ENCODE data around the gene ARSA. TPM values are rescaled to one million over a fixed set of nuclear protein-coding genes. Genes with fewer than 3 reads are reported as not detected.

ARSA gene
- total RNA-seq, 4 donors from 2014 or later: 8.8 to 17.8 (median 10.2) TPM

DNA sequence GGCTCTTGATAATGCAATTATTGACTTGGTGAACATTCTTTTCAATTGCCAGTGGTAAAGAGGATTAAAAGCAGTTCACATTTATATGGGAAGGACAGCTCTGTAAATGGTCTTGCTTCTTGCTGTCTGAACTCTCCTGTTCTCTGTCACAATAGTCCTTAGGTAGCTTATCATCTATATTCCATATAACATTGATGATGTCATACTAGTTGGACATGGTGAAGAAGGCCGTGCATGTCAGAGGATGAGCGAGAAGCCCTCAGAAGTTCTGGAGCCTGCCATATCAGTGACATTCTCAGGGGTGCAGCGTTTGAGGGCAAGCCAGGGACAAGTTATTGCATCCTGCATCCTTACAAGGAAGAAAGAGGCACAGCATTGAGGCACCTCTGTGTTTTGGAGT is 42.7 kb downstream of the ARSA start:
- TF ChIP-seq, protein P1, sequence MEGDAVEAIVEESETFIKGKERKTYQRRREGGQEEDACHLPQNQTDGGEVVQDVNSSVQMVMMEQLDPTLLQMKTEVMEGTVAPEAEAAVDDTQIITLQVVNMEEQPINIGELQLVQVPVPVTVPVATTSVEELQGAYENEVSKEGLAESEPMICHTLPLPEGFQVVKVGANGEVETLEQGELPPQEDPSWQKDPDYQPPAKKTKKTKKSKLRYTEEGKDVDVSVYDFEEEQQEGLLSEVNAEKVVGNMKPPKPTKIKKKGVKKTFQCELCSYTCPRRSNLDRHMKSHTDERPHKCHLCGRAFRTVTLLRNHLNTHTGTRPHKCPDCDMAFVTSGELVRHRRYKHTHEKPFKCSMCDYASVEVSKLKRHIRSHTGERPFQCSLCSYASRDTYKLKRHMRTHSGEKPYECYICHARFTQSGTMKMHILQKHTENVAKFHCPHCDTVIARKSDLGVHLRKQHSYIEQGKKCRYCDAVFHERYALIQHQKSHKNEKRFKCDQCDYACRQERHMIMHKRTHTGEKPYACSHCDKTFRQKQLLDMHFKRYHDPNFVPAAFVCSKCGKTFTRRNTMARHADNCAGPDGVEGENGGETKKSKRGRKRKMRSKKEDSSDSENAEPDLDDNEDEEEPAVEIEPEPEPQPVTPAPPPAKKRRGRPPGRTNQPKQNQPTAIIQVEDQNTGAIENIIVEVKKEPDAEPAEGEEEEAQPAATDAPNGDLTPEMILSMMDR (IDR thresholded peaks at IDR 0.05 in 4 of 5, conservative IDR thresholded peaks at IDR 0.05 in 1 of 5): no peak
- TF ChIP-seq POLR2A (IDR thresholded peaks at IDR 0.05): no peak
- Histone ChIP-seq H3K36me3 (peaks cover 0 to 3% of the 10 kb centered on the region in 2 donors), H3K9me3 (no peaks in the 10 kb centered on the region), H3K27ac (no peak overlapping the region), H3K4me3 (no peak overlapping the region), H3K27me3 (no peaks in the 10 kb centered on the region), H3K4me1 (peaks cover 16 to 27% of the 10 kb centered on the region in 2 donors)
- DNase-seq (no peak), ATAC-seq (no peak)
- intact Hi-C loops (cut with DNase I; ENCODE audit: low total_unique reads) (no loop called here), in situ Hi-C loops (cut with MboI; ENCODE audit: low sequenced_read_pairs in 4 of 4) (no loop called here)

DNA sequence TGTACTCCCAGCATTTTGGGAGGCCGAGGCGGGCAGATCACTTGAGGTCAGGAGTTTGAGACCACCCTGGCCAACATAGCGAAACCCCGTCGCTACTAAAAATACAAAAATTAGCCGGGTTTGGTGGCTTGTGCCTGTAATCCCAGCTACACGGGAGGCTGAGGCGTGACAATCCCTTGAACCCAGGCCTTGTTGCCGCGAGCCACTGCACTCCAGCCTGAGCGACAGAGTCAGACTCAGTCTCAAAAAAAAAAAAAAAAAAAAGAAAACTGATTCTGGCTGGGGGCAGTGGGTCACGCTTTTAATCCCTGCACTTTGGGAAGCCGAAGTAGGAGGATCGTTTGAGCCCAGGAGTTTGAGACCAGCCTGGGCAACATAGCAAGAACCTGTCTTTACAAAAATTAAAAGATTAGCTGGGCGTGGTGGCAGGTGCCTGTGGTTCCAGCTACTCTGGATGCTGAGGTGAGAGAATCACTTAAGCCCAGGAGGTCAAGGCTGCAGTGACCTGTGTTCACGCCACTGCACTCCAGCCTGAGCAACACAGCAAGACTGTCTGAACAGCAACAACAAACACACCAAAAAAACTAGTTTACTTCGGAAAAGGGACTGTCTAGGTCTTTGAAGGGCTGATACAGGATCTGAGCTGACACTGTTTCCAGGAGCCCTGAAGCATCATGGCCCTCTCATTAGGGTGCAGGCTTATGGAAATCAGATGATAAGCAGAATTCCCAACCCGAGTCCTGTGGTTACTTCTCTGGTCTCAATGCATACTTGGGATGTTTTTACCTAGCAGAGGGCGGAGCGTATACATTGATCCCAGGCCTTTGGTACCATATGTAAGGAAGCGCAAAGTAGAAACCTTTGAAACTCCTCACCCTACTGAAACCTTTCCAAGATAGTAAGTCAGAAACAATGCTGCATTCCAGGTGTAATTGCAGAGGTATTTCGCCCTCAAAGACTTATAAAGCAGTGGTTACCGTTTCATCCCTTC is 43.6 kb downstream of the ARSA start:
- no peaks in the 10 kb centered on the region for H3K27me3 ChIP-seq
- TF ChIP-seq, protein P1 (IDR thresholded peaks at IDR 0.05 in 4 of 5, conservative IDR thresholded peaks at IDR 0.05 in 1 of 5): no peak
- no peak for TF ChIP-seq POLR2A (IDR thresholded peaks at IDR 0.05)
- peaks cover 16 to 27% of the 10 kb centered on the region in 2 donors for H3K4me1 ChIP-seq
- H3K4me3 ChIP-seq: no peak overlapping the region
- no peak for ATAC-seq
- H3K36me3 ChIP-seq: peaks cover 0 to 7% of the 10 kb centered on the region in 2 donors
- H3K9me3 ChIP-seq: no peaks in the 10 kb centered on the region
- H3K27ac ChIP-seq: no peak overlapping the region
- intact Hi-C loops (cut with DNase I; ENCODE audit: low total_unique reads): loop anchor here (1.0 kb wide), 1 partner anchor 44 kb away; the partner anchor contains the start of gene ARSA
- in situ Hi-C loops (cut with MboI; ENCODE audit: low sequenced_read_pairs in 4 of 4): no loop called here
- DNase-seq: peak in 1 of 2 donors; percentile 7

DNA sequence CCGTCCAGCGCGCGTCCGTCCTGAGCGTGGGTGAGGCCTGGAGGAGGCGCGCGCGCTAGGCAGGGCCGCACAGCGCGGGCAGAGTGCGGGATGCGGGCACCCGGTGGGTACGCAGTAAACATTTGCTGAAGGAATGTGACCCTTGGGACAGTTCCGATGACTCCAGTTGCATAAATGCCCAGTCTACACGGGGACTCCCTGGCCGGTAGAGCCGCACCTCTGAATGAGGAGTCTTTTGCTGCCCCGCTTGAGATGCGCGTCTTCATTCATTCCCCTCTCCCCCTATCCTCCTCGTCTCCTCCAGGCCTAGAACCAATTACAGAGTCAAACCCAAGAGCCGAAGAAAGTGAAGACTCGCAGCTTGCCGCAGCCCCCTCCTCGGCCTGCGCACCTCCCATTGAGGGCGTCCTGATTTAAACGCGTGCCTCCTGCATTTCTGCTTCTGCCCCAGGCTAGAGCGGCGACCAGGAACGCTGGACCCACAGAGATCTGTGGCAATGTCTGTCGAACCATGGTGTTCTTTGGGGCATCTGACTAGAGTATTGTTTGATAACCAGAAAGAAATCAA is 44.6 kb downstream of the ARSA start:
- intact Hi-C loops (cut with DNase I; ENCODE audit: low total_unique reads) (loop anchor here (2.0 kb wide), 1 partner anchor 75 kb away; the partner anchor contains the start of gene NCAPH2), in situ Hi-C loops (cut with MboI; ENCODE audit: low sequenced_read_pairs in 4 of 4) (no loop called here)
- ATAC-seq (peak; percentile 16 to 17), DNase-seq (no peak)
- H3K27me3 ChIP-seq: no peaks in the 10 kb centered on the region
- H3K4me1 ChIP-seq: peaks cover 25 to 36% of the 10 kb centered on the region in 2 donors
- peaks cover 0 to 7% of the 10 kb centered on the region in 2 donors for H3K36me3 ChIP-seq
- peak overlapping the region; percentile 69 to 96 (median 74) for H3K4me3 ChIP-seq
- peak overlapping the region; percentile 89 to 98 (median 96) for H3K27ac ChIP-seq
- no peak for TF ChIP-seq POLR2A (IDR thresholded peaks at IDR 0.05)
- TF ChIP-seq, protein P1 (IDR thresholded peaks at IDR 0.05 in 4 of 5, conservative IDR thresholded peaks at IDR 0.05 in 1 of 5): no peak
- no peaks in the 10 kb centered on the region for H3K9me3 ChIP-seq

DNA sequence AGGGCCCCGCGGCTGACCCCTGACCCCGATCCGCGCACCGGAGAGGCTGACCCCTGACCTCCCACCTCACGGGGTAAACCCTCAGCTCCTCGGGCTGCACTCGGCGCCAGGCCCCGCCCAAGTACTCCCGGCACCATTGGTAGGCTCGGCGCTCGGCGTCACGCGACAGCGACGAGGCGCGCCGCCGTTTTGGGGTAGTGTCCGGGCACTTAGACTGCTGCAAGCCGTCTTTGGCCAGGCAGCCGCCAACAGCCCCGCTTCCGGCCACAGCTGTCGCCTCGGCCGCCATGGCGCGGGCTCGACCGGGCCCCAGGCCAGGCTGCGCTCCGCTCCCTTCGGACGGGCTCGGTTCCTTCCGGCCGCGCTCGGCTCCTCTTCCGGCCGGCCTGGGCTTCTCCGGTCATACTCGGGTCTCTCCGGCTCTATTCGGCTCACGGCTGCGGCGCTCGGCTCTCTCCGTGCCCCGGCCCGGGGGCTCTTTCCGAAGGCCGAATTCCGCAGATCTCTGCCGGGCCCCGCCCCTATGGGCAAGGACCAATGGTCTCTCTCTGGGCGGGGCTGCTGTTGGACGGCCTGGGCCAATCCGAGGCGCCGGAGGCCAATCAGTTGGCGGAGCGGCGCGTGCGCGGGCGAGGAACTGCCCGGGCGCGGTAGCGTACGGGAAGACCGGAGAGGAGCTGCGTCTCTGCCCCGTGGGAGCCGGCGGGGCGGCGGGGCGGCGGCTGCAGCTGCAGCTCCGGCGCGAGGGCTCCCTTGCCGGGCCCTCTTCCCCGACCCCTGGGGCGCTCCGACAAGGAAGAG is 45.3 kb downstream of the ARSA start, which contains the start of gene CHKB:
Gene CHKB (minus strand): TSS at position 357 of the 801 bp plus-strand sequence. CDS start 68 bp downstream, at position 289.
- Histone ChIP-seq H3K27ac (peak within 1 kb of the TSS; percentile 89 to 98 (median 96)), H3K27me3 (no peaks in the 10 kb centered on the region), H3K36me3 (peaks cover 0 to 7% of the 10 kb centered on the region in 2 donors), H3K4me1 (peaks cover 27 to 39% of the 10 kb centered on the region in 2 donors), H3K9me3 (no peaks in the 10 kb centered on the region), H3K4me3 (peak within 1 kb of the TSS; percentile 69 to 96 (median 74))
- in situ Hi-C loops (cut with MboI; ENCODE audit: low sequenced_read_pairs in 4 of 4) (no loop called here), intact Hi-C loops (cut with DNase I; ENCODE audit: low total_unique reads) (loop anchor here (1.0 to 2.0 kb wide), 2 partner anchors 20 to 74 kb away; partner anchors contain the start of genes NCAPH2 and SYCE3)
- peak; percentile 97 to 98 for DNase-seq
- peak; percentile 96 to 98 for TF ChIP-seq POLR2A (IDR thresholded peaks at IDR 0.05)
- TF ChIP-seq, protein P1 (IDR thresholded peaks at IDR 0.05 in 4 of 5, conservative IDR thresholded peaks at IDR 0.05 in 1 of 5): no peak
- peak; percentile 79 to 89 for ATAC-seq
